Measurements from ENCODE around the gene RAD18. TPM values are rescaled to one million over a fixed set of nuclear protein-coding genes. Genes with fewer than 3 reads are reported as not detected.

Gene RAD18
- total RNA-seq, 2 donors from 2014 or later, result 2.4 to 3.6 TPM

GRCh38 chr3:8932507-8932906 is 30.8 kb downstream of the RAD18 start:
- Histone ChIP-seq H3K4me3 (no peak overlapping the region), H3K27me3 (no peaks in the 10 kb centered on the region), H3K27ac (no peak overlapping the region), H3K9me3 (no peaks in the 10 kb centered on the region), H3K4me1 (peaks cover 0 to 6% of the 10 kb centered on the region in 2 donors), H3K36me3 (no peaks in the 10 kb centered on the region)
- DNase-seq (ENCODE audit: low spot score), result no peak
- TF ChIP-seq CTCF (IDR thresholded peaks at IDR 0.05), result no peak

DNA sequence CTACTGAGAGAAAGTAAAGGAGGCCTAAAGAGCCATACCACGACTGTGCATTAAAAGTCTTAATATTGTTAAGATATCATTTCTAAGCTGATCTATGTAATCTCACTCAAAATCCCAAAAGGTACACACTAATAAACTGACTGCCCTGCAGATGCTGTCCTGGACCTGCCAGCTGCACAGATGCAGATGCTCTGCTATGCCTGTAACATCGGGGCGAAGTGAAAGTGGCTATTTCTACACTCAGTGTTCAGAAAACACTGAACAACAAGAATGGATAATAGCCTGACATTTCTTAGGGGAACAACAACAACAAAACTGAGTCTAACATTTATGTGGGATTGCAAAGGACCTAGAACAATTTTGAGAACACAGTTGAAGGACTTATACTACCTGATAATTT is 31.9 kb downstream of the RAD18 start:
- H3K4me3 ChIP-seq, result no peak overlapping the region
- no peak overlapping the region for H3K27ac ChIP-seq
- H3K36me3 ChIP-seq, result no peaks in the 10 kb centered on the region
- H3K27me3 ChIP-seq, result no peaks in the 10 kb centered on the region
- no peaks in the 10 kb centered on the region for H3K4me1 ChIP-seq
- no peak for TF ChIP-seq CTCF (IDR thresholded peaks at IDR 0.05)
- no peaks in the 10 kb centered on the region for H3K9me3 ChIP-seq
- no peak for DNase-seq (ENCODE audit: low spot score)

- no peak overlapping the region for H3K4me3 ChIP-seq
- no peaks in the 10 kb centered on the region for H3K27me3 ChIP-seq
- no peak for DNase-seq (ENCODE audit: low spot score)
- H3K4me1 ChIP-seq, result no peaks in the 10 kb centered on the region
- H3K9me3 ChIP-seq, result no peaks in the 10 kb centered on the region
- no peaks in the 10 kb centered on the region for H3K36me3 ChIP-seq
- TF ChIP-seq CTCF (IDR thresholded peaks at IDR 0.05), result no peak
- no peak overlapping the region for H3K27ac ChIP-seq
These were observed 33.4 kb downstream of the RAD18 start for GRCh38 chr3:8929860-8930259.

- Histone ChIP-seq H3K27me3 (no peaks in the 10 kb centered on the region), H3K9me3 (no peaks in the 10 kb centered on the region), H3K4me1 (no peaks in the 10 kb centered on the region), H3K36me3 (no peaks in the 10 kb centered on the region), H3K27ac (no peak overlapping the region), H3K4me3 (no peak overlapping the region)
- no peak for TF ChIP-seq CTCF (IDR thresholded peaks at IDR 0.05)
- no peak for DNase-seq (ENCODE audit: low spot score)
These were observed 48.8 kb downstream of the RAD18 start for GRCh38 chr3:8914491-8914890.

DNA sequence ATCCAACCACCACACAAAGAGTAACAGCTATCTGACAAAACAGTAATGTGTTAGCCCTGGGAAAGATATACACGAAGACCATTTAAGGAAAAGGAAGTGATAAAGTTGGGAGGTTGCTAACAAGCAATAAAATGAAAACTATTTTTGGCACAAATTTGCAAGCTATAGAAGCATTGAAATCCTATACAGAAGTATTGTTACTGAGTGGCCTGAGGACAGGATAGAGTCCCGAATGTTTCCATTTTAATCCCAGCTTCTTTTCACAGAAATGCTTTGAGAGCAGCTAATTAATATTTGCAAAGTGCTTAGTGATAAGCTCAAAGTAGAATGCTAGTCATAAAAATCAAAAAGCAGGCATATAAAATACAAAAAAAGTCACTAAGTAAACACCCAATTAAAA is 51.5 kb downstream of the RAD18 start:
- no peak for DNase-seq (ENCODE audit: low spot score)
- Histone ChIP-seq H3K9me3 (no peaks in the 10 kb centered on the region), H3K36me3 (no peaks in the 10 kb centered on the region), H3K4me3 (no peak overlapping the region), H3K27ac (no peak overlapping the region), H3K4me1 (no peaks in the 10 kb centered on the region), H3K27me3 (no peaks in the 10 kb centered on the region)
- TF ChIP-seq CTCF (IDR thresholded peaks at IDR 0.05), result no peak

DNA sequence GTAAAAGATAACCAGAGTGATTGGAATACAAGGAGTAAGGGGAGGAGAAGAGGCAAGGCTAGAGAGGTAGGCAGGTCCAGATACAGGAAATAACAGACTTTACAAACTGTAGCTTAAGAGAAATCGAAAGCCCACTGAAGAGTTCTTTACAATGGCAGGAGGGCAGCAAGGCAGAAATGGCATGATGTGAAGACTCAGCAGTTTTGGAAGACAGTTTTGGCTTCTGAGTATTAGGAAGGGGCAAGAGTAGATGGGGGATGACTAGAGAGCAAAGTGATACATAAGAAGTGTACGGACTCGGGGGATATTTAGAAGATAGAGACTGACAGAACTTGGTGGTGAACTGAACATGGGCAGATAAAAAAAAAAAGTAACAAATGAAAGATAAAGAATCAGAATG is 54.1 kb downstream of the RAD18 start:
- TF ChIP-seq CTCF (IDR thresholded peaks at IDR 0.05), result no peak
- Histone ChIP-seq H3K27me3 (no peaks in the 10 kb centered on the region), H3K27ac (no peak overlapping the region), H3K9me3 (no peaks in the 10 kb centered on the region), H3K36me3 (no peaks in the 10 kb centered on the region), H3K4me3 (no peak overlapping the region), H3K4me1 (no peaks in the 10 kb centered on the region)
- no peak for DNase-seq (ENCODE audit: low spot score)

Data from right atrium auricular region (tissue), 2 donors.